WTC11 (cell line): ENCODE measurements around the gene FAM111A. TPM values are rescaled to one million over a fixed set of nuclear protein-coding genes. Genes with fewer than 3 reads are reported as not detected.
A peak's percentile ranks its signal among the peaks of the same experiment; 100 is the strongest.

Source experiments
- ATAC-seq: fragments of 200-7000 bp; cut with Tn5 transposase; 2 replicates; pipeline ENCODE4 v1.10.0; 2021; ENCODE audit warnings: mild to moderate bottlenecking, moderate library complexity
- CTCF ChIA-PET: fragments of 300-600 bp; sonication (Branson Sonifier 250); formaldehyde crosslinking; loops from one replicate; lab custom pipeline; 2021; ENCODE audit warnings: antibody characterized with exemption; lab: Charles Lee
- POLR2A ChIA-PET: fragments of 350-600 bp; sonication (Branson Sonifier 250); formaldehyde crosslinking; loops from one replicate; lab custom pipeline; 2021; ENCODE audit warnings: antibody characterized with exemption; lab: Charles Lee
- DNase-seq: peaks from one replicate; pipeline ENCODE4 v3.0.0; 2021; ENCODE audit warnings: low spot score
- H3K27ac Mint-ChIP-seq: 2 replicates; pipeline ENCODE4 v1.8.0; 2021; ENCODE audit warnings: mixed read lengths
- H3K27me3 Mint-ChIP-seq: 2 replicates; pipeline ENCODE4 v1.8.0; 2021; ENCODE audit warnings: low read depth, mild to moderate bottlenecking, moderate library complexity, mixed read lengths
- H3K36me3 Mint-ChIP-seq: 2 replicates; pipeline ENCODE4 v1.8.0; 2021; ENCODE audit warnings: mixed read lengths
- H3K4me1 Mint-ChIP-seq: 2 replicates; pipeline ENCODE4 v1.8.0; 2022; ENCODE audit warnings: mixed read lengths
- H3K4me3 Mint-ChIP-seq: 2 replicates; pipeline ENCODE4 v1.8.0; 2021; ENCODE audit warnings: mild to moderate bottlenecking, moderate library complexity, mixed read lengths
- H3K9me3 Mint-ChIP-seq: 2 replicates; pipeline ENCODE4 v1.8.0; 2021; ENCODE audit warnings: mixed read lengths
- CBFB ChIP-seq: sonication (generic); formaldehyde crosslinking; IDR thresholded peaks from 2 replicates; pipeline ENCODE4 v1.8.1; 2022; ENCODE audit warnings: mild to moderate bottlenecking, low read depth, missing genetic modification reagents
- FOXJ3 ChIP-seq: sonication (generic); formaldehyde crosslinking; IDR thresholded peaks from 2 replicates; pipeline ENCODE4 v1.9.0; 2021; ENCODE audit warnings: missing genetic modification reagents, mild to moderate bottlenecking, borderline replicate concordance
- JUN ChIP-seq: sonication (generic); formaldehyde crosslinking; IDR thresholded peaks from 2 replicates; pipeline ENCODE4 v1.8.0; 2023; ENCODE audit warnings: mild to moderate bottlenecking, missing genetic modification reagents
- NFATC4 ChIP-seq: fragments of 250-450 bp; sonication (Bioruptor Pico); IDR thresholded peaks from 2 replicates; pipeline ENCODE4 v1.9.0; 2021; ENCODE audit warnings: mild to moderate bottlenecking
- SOX15 ChIP-seq: fragments of 250-450 bp; sonication (Bioruptor Pico); IDR thresholded peaks from 2 replicates; pipeline ENCODE4 v1.9.0; 2021; ENCODE audit warnings: mild to moderate bottlenecking
- ZNF138 ChIP-seq: sonication (generic); formaldehyde crosslinking; conservative IDR thresholded peaks from 2 replicates; pipeline ENCODE4 v1.8.1; 2022; ENCODE audit warnings: mild to moderate bottlenecking, moderate library complexity, missing genetic modification reagents
- ZNF232 ChIP-seq: sonication (generic); formaldehyde crosslinking; IDR thresholded peaks from 2 replicates; pipeline ENCODE4 v1.8.0; 2022; ENCODE audit warnings: mild to moderate bottlenecking, missing genetic modification reagents
- ZNF263 ChIP-seq: sonication (generic); formaldehyde crosslinking; IDR thresholded peaks from 2 replicates; pipeline ENCODE4 v1.8.1; 2022; ENCODE audit warnings: low read depth, mild to moderate bottlenecking, moderate library complexity, missing genetic modification reagents
- total RNA-seq: library from RNA; stranded (reverse); gene quantifications from 3 replicates; pipeline ENCODE4 v1.2.3, GENCODE V29; 2021
- TF ChIP-seq, protein P1 (sequence below): sonication (generic); formaldehyde crosslinking; IDR thresholded peaks from 2 replicates; pipeline ENCODE4 v1.8.1; 2022; ENCODE audit warnings: mild to moderate bottlenecking, missing genetic modification reagents, moderate library complexity, borderline replicate concordance
- TF ChIP-seq, protein P2 (sequence below): sonication (generic); formaldehyde crosslinking; IDR thresholded peaks from 2 replicates; pipeline ENCODE4 v1.8.0; 2022; ENCODE audit warnings: mild to moderate bottlenecking, missing genetic modification reagents
- TF ChIP-seq, protein P3 (sequence below): sonication (generic); formaldehyde crosslinking; IDR thresholded peaks from 2 replicates; pipeline ENCODE4 v1.8.0; 2023; ENCODE audit warnings: missing genetic modification reagents, mild to moderate bottlenecking, borderline replicate concordance
- TF ChIP-seq, protein P4 (sequence below): sonication (generic); formaldehyde crosslinking; IDR thresholded peaks from 2 replicates; pipeline ENCODE4 v1.8.0; 2022; ENCODE audit warnings: missing genetic modification reagents
- TF ChIP-seq, protein P5 (sequence below): sonication (generic); formaldehyde crosslinking; IDR thresholded peaks from 2 replicates; pipeline ENCODE4 v1.8.1; 2022; ENCODE audit warnings: missing genetic modification reagents, borderline replicate concordance

FAM111A gene
- total RNA-seq, 1 experiment from 2014 or later = 18.8 TPM

DNA sequence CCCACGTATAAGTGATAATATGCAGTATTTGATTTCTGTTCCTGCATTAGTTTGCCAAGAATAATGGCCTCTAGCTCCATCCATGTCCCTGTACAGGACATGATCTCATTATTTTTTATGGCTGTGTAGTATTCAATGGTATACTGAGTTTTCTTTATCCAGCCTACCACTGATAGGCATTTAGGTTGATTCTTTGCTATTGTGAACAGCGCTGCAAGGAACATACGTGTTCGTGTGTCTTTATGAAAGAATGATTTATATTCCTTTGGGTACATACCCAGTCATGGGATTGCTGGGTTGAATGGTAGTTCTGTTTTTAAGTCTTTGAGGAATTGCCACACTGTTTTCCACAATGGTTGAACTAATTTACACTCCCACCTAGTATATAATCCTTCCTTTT, 1.5 kb upstream of the FAM111A start:
- H3K4me3 Mint-ChIP-seq = peak overlapping the region; percentile 86
- ChIA-PET CTCF (interaction anchor here (1.4 to 2.1 kb wide), 4 partner anchors 17 to 236 kb away, joined by 3 to 12 read pairs (median 4); no protein-coding TSS in a partner anchor), POLR2A (no interaction called here)
- H3K27me3 Mint-ChIP-seq = peaks cover 13% of the 10 kb centered on the region
- peaks cover 12% of the 10 kb centered on the region for H3K36me3 Mint-ChIP-seq
- peaks cover 5% of the 10 kb centered on the region; the same call in 1 of the 2 replicates for H3K9me3 Mint-ChIP-seq
- ATAC-seq (no peak), DNase-seq (no peak)
- peaks cover 39% of the 10 kb centered on the region for H3K4me1 Mint-ChIP-seq
- TF ChIP-seq, protein P1, sequence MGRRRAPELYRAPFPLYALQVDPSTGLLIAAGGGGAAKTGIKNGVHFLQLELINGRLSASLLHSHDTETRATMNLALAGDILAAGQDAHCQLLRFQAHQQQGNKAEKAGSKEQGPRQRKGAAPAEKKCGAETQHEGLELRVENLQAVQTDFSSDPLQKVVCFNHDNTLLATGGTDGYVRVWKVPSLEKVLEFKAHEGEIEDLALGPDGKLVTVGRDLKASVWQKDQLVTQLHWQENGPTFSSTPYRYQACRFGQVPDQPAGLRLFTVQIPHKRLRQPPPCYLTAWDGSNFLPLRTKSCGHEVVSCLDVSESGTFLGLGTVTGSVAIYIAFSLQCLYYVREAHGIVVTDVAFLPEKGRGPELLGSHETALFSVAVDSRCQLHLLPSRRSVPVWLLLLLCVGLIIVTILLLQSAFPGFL (CRISPR knock-in tag) = no peak
- no peak for TF ChIP-seq JUN (CRISPR knock-in tag)
- TF ChIP-seq, protein P2, sequence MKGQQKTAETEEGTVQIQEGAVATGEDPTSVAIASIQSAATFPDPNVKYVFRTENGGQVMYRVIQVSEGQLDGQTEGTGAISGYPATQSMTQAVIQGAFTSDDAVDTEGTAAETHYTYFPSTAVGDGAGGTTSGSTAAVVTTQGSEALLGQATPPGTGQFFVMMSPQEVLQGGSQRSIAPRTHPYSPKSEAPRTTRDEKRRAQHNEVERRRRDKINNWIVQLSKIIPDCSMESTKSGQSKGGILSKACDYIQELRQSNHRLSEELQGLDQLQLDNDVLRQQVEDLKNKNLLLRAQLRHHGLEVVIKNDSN (CRISPR knock-in tag) = no peak
- TF ChIP-seq, protein P3, sequence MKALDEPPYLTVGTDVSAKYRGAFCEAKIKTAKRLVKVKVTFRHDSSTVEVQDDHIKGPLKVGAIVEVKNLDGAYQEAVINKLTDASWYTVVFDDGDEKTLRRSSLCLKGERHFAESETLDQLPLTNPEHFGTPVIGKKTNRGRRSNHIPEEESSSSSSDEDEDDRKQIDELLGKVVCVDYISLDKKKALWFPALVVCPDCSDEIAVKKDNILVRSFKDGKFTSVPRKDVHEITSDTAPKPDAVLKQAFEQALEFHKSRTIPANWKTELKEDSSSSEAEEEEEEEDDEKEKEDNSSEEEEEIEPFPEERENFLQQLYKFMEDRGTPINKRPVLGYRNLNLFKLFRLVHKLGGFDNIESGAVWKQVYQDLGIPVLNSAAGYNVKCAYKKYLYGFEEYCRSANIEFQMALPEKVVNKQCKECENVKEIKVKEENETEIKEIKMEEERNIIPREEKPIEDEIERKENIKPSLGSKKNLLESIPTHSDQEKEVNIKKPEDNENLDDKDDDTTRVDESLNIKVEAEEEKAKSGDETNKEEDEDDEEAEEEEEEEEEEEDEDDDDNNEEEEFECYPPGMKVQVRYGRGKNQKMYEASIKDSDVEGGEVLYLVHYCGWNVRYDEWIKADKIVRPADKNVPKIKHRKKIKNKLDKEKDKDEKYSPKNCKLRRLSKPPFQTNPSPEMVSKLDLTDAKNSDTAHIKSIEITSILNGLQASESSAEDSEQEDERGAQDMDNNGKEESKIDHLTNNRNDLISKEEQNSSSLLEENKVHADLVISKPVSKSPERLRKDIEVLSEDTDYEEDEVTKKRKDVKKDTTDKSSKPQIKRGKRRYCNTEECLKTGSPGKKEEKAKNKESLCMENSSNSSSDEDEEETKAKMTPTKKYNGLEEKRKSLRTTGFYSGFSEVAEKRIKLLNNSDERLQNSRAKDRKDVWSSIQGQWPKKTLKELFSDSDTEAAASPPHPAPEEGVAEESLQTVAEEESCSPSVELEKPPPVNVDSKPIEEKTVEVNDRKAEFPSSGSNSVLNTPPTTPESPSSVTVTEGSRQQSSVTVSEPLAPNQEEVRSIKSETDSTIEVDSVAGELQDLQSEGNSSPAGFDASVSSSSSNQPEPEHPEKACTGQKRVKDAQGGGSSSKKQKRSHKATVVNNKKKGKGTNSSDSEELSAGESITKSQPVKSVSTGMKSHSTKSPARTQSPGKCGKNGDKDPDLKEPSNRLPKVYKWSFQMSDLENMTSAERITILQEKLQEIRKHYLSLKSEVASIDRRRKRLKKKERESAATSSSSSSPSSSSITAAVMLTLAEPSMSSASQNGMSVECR (CRISPR knock-in tag) = no peak
- no peak for TF ChIP-seq CBFB
- no peak for TF ChIP-seq FOXJ3 (CRISPR knock-in tag)
- no peak for TF ChIP-seq ZNF232 (CRISPR knock-in tag)
- TF ChIP-seq NFATC4 (CRISPR knock-in tag) = no peak
- TF ChIP-seq, protein P4, sequence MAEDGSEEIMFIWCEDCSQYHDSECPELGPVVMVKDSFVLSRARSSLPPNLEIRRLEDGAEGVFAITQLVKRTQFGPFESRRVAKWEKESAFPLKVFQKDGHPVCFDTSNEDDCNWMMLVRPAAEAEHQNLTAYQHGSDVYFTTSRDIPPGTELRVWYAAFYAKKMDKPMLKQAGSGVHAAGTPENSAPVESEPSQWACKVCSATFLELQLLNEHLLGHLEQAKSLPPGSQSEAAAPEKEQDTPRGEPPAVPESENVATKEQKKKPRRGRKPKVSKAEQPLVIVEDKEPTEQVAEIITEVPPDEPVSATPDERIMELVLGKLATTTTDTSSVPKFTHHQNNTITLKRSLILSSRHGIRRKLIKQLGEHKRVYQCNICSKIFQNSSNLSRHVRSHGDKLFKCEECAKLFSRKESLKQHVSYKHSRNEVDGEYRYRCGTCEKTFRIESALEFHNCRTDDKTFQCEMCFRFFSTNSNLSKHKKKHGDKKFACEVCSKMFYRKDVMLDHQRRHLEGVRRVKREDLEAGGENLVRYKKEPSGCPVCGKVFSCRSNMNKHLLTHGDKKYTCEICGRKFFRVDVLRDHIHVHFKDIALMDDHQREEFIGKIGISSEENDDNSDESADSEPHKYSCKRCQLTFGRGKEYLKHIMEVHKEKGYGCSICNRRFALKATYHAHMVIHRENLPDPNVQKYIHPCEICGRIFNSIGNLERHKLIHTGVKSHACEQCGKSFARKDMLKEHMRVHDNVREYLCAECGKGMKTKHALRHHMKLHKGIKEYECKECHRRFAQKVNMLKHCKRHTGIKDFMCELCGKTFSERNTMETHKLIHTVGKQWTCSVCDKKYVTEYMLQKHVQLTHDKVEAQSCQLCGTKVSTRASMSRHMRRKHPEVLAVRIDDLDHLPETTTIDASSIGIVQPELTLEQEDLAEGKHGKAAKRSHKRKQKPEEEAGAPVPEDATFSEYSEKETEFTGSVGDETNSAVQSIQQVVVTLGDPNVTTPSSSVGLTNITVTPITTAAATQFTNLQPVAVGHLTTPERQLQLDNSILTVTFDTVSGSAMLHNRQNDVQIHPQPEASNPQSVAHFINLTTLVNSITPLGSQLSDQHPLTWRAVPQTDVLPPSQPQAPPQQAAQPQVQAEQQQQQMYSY (CRISPR knock-in tag) = no peak
- TF ChIP-seq ZNF138 (CRISPR knock-in tag) = no peak
- TF ChIP-seq SOX15 = no peak
- TF ChIP-seq ZNF263 (CRISPR knock-in tag) = no peak
- TF ChIP-seq, protein P5, sequence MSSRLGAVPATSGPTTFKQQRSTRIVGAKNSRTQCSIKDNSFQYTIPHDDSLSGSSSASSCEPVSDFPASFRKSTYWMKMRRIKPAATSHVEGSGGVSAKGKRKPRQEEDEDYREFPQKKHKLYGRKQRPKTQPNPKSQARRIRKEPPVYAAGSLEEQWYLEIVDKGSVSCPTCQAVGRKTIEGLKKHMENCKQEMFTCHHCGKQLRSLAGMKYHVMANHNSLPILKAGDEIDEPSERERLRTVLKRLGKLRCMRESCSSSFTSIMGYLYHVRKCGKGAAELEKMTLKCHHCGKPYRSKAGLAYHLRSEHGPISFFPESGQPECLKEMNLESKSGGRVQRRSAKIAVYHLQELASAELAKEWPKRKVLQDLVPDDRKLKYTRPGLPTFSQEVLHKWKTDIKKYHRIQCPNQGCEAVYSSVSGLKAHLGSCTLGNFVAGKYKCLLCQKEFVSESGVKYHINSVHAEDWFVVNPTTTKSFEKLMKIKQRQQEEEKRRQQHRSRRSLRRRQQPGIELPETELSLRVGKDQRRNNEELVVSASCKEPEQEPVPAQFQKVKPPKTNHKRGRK = no peak
- no peak overlapping the region for H3K27ac Mint-ChIP-seq
